Breast epithelium (tissue), 3 donors: ENCODE measurements around the gene CCNC.

Experiments
- CTCF ChIP-seq, 3 donors: fragments of 450-650 bp; IDR thresholded peaks; one replicate each; pipeline ENCODE4 v1.5.1; 2016 to 2017; ENCODE audit warnings: antibody characterized with exemption in 3 of 3, mild to moderate bottlenecking in 3 of 3, moderate library complexity in 3 of 3
- POLR2AphosphoS5 ChIP-seq, 3 donors: sonication (generic); formaldehyde crosslinking; IDR thresholded peaks; one replicate each; pipeline ENCODE4 v1.6.1; 2017; ENCODE audit warnings: antibody characterized with exemption in 3 of 3

GRCh38 chr6:99512033-99512432, 56.4 kb downstream of the CCNC start:
- TF ChIP-seq POLR2AphosphoS5 (IDR thresholded peaks at IDR 0.05), result no peak
- TF ChIP-seq CTCF (IDR thresholded peaks at IDR 0.05), result no peak
